Calu3 (cell line): ENCODE measurements around the gene CAPS. TPM values are rescaled to one million over a fixed set of nuclear protein-coding genes. Genes with fewer than 3 reads are reported as not detected.
"Not testable (repeated sequence)": the region's sequence is repeated elsewhere in the genome, so short reads cannot be mapped to it uniquely, and the experiment has no call there.

ENCODE experiments used
- BruUV-seq: library from RNA; stranded (reverse); fragments of 400-500 nt; replicated peaks from 2 replicates; lab custom pipeline; 2021; lab: Mats Ljungman, UMichigan
- CTCF ChIA-PET: fragments of 300-600 bp; sonication (Branson Sonifier 250); formaldehyde crosslinking; loops from one replicate; lab custom pipeline; 2022; ENCODE audit warnings: antibody characterized with exemption; lab: Charles Lee
- DNase-seq: peaks from one replicate; pipeline ENCODE4 v3.0.0; 2022
- H3K27ac Mint-ChIP-seq: one replicate; pipeline ENCODE4 v1.8.0; 2022; ENCODE audit warnings: mixed read lengths; ENCODE audit not compliant: unreplicated experiment
- H3K27me3 Mint-ChIP-seq: one replicate; pipeline ENCODE4 v1.8.0; 2022; ENCODE audit warnings: mixed read lengths; ENCODE audit not compliant: unreplicated experiment
- H3K36me3 Mint-ChIP-seq: one replicate; pipeline ENCODE4 v1.8.0; 2022; ENCODE audit warnings: mild to moderate bottlenecking, moderate library complexity, mixed read lengths; ENCODE audit not compliant: insufficient read depth, unreplicated experiment
- H3K4me1 Mint-ChIP-seq: one replicate; pipeline ENCODE4 v1.8.0; 2022; ENCODE audit warnings: mild to moderate bottlenecking, low read depth, mixed read lengths; ENCODE audit not compliant: unreplicated experiment
- H3K4me3 Mint-ChIP-seq: one replicate; pipeline ENCODE4 v1.8.0; 2022; ENCODE audit warnings: mild to moderate bottlenecking, low read depth, moderate library complexity, mixed read lengths; ENCODE audit not compliant: unreplicated experiment
- H3K9me3 Mint-ChIP-seq: one replicate; pipeline ENCODE4 v1.8.0; 2022; ENCODE audit warnings: low read depth, mixed read lengths; ENCODE audit not compliant: unreplicated experiment
- CTCF ChIP-seq: fragments of 200-600 bp; IDR thresholded peaks from one replicate; pipeline ENCODE4 v1.8.0; 2022; ENCODE audit warnings: antibody characterized with exemption; ENCODE audit not compliant: unreplicated experiment
- intact Hi-C: fragments of 100-400 bp; cut with micrococcal nuclease; formaldehyde crosslinking; loops from one replicate; pipeline ENCODE4 v1.10.0; 2022; ENCODE audit not compliant: unreplicated experiment
- total RNA-seq: library from RNA; stranded (reverse); gene quantifications from 2 replicates; pipeline ENCODE4 v1.2.3, GENCODE V29; 2022

Gene CAPS
- total RNA-seq, 1 experiment from 2014 or later: 39.9 TPM

- intact Hi-C loops: no loop called here
- CTCF ChIA-PET: no interaction called here
- H3K27me3 Mint-ChIP-seq: no peaks in the 10 kb centered on the region
- no peak for DNase-seq
- no peak for TF ChIP-seq CTCF
- H3K4me1 Mint-ChIP-seq: peaks cover 34% of the 10 kb centered on the region
- H3K9me3 Mint-ChIP-seq: no peaks in the 10 kb centered on the region
- BruUV-seq: no TSS peak
- no peak overlapping the region for H3K4me3 Mint-ChIP-seq
- peaks cover 9% of the 10 kb centered on the region for H3K36me3 Mint-ChIP-seq
- H3K27ac Mint-ChIP-seq: no peak overlapping the region
Measured at GRCh38 chr19:5958851-5959122, 44.7 kb downstream of the CAPS start.

DNA sequence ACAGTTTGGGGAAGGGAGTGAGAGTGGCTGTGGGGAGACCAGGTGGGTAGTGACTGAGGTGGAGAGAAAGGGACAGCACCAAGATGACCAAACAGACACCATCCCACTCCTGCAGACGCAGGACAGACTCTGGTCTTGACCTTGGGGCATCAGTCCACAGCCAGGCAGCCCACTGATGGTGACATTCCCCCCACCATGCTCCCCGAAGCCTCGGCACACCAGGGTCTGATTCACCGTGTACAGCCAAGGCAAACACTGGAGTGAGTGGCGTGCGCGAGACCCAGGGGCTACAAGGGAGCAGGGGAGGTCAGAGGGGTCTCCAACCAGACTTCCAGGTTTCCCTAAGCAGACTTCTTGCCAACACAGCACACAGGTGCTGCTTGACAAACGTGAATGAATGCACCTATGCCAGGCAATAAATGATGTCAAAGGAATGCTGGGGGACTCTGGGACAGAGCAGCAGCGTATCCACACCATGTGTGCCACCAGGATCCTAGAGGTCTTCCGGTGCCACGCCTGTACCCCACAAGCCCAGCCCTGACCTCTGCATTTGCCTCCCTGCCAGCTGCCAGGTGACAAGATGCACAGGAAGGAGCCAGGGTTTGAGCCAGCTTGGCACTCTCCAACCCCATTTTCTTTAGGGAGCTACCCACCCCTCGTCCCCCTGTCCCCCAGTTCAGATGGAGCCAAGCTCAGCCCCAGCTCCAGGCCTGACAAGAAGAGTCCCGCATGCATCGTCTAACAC, 45.4 kb downstream of the CAPS start:
- CTCF ChIA-PET: no interaction called here
- H3K27me3 Mint-ChIP-seq: no peaks in the 10 kb centered on the region
- no peak overlapping the region for H3K4me3 Mint-ChIP-seq
- no peak for TF ChIP-seq CTCF
- no peaks in the 10 kb centered on the region for H3K9me3 Mint-ChIP-seq
- no TSS peak for BruUV-seq
- no peak overlapping the region for H3K27ac Mint-ChIP-seq
- H3K4me1 Mint-ChIP-seq: peaks cover 28% of the 10 kb centered on the region
- intact Hi-C loops: no loop called here
- H3K36me3 Mint-ChIP-seq: peaks cover 6% of the 10 kb centered on the region
- no peak for DNase-seq

GRCh38 chr19:5960005-5961001, 46.2 kb downstream of the CAPS start:
- no peak for TF ChIP-seq CTCF
- no peak for DNase-seq
- Mint-ChIP-seq H3K27ac (no peak overlapping the region), H3K4me1 (peaks cover 26% of the 10 kb centered on the region), H3K27me3 (no peaks in the 10 kb centered on the region), H3K9me3 (no peaks in the 10 kb centered on the region), H3K4me3 (no peak overlapping the region), H3K36me3 (peaks cover 6% of the 10 kb centered on the region)
- intact Hi-C loops: no loop called here
- CTCF ChIA-PET: no interaction called here
- BruUV-seq: no TSS peak

DNA sequence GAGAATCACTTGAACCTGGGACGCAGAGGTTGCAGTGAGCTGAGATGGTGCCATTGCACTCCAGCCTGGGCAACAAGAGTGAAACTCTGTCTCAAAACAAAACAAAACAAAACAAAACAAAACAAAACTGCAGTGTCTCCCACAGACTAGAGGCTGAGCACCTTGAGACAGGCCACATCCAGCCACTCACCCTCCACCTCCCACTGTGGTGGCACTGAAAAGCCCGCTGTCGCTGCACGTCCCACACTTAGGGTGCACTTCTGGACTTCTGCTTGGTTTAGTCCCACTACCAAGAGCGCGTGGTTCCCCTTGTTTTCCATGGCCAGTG, 47.6 kb downstream of the CAPS start:
- BruUV-seq, H3K4me3 Mint-ChIP-seq, H3K27ac Mint-ChIP-seq, H3K27me3 Mint-ChIP-seq, intact Hi-C loops, DNase-seq, H3K36me3 Mint-ChIP-seq, H3K9me3 Mint-ChIP-seq: not testable (repeated sequence)
- CTCF ChIA-PET: interaction anchor here (0.7 kb wide), 1 partner anchor 157 kb away, joined by 3 read pairs; no protein-coding TSS in a partner anchor
- peaks cover 26% of the 10 kb centered on the region for H3K4me1 Mint-ChIP-seq
